GM12878 (cell line): ENCODE data around the gene REPIN1. TPM values are rescaled to one million over a fixed set of nuclear protein-coding genes. Genes with fewer than 3 reads are reported as not detected.
A peak's percentile ranks its signal among the peaks of the same experiment; 100 is the strongest.

Experiments used
- ATAC-seq: fragments of 200-7000 bp; cut with Tn5 transposase; 3 replicates; pipeline ENCODE4 v1.9.1; 2020; ENCODE audit warnings: mild to moderate bottlenecking, moderate library complexity
- BruUV-seq: library from RNA; stranded (reverse); fragments of 400-500 nt; replicated peaks from 2 replicates; lab custom pipeline; 2021; lab: Mats Ljungman, UMichigan
- CTCF ChIA-PET: fragments of 300-600 bp; sonication (Branson Sonifier 250); formaldehyde crosslinking; extraction: SDS; loops from one replicate; lab custom pipeline; 2021; ENCODE audit warnings: inconsistent platforms; lab: Yijun Ruan, JAX
- POLR2A ChIA-PET: fragments of 350-600 bp; formaldehyde crosslinking; extraction: SDS; loops from one replicate; lab custom pipeline; 2021; ENCODE audit warnings: inconsistent platforms; lab: Charles Lee
- RAD21 ChIA-PET: fragments of 300-600 bp; sonication (Branson Sonifier 250); formaldehyde crosslinking; loops from one replicate; lab custom pipeline; 2023; ENCODE audit warnings: antibody characterized with exemption; ENCODE audit not compliant: unreplicated experiment; lab: Charles Lee
- SMC1A ChIA-PET: fragments of 300-600 bp; sonication (Branson Sonifier 250); formaldehyde crosslinking; loops from one replicate; lab custom pipeline; 2023; ENCODE audit not compliant: unreplicated experiment, uncharacterized antibody; lab: Charles Lee
- DNase-seq: peaks from one replicate; pipeline ENCODE4 v3.0.0-alpha.2; 2011; ENCODE audit warnings: low read depth, low spot score
- FAIRE-seq: peaks from 3 replicates; lab custom pipeline; 2011; peaks lifted over from hg19 to GRCh38; lab: Jason Lieb, UNC
- H2AFZ ChIP-seq: 2 replicates; pipeline ENCODE4 v1.6.0; 2011; ENCODE audit warnings: low read depth, low read length, control low read depth; ENCODE audit not compliant: control insufficient read depth
- H3K27ac ChIP-seq: 2 replicates; pipeline ENCODE4 v1.5.1; 2011; ENCODE audit warnings: control low read depth; ENCODE audit not compliant: control insufficient read depth, insufficient read depth
- H3K27me3 ChIP-seq, 2 experiments: replicated peaks in 1 of 2; 2 replicates each; pipeline versions ENCODE4 v1.6.0 to v1.6.1; 2011; ENCODE audit warnings: low read length in 1 of 2; ENCODE audit not compliant: control insufficient read depth in 2 of 2, insufficient read depth in 2 of 2
- H3K36me3 ChIP-seq, 2 experiments: 2 replicates each; pipeline ENCODE4 v1.5.1; 2011; ENCODE audit warnings: low read length in 1 of 2; ENCODE audit not compliant: control insufficient read depth in 2 of 2, insufficient read depth in 2 of 2
- H3K4me1 ChIP-seq: 2 replicates; pipeline ENCODE4 v1.6.1; 2011; ENCODE audit warnings: mild to moderate bottlenecking, low read length, moderate library complexity, mixed read lengths; ENCODE audit not compliant: control insufficient read depth, insufficient read depth
- H3K4me2 ChIP-seq: 2 replicates; pipeline ENCODE4 v1.6.0; 2011; ENCODE audit warnings: control low read depth; ENCODE audit not compliant: control insufficient read depth, insufficient read depth
- H3K4me3 ChIP-seq: fragments of 200-600 bp; sonication (generic); 2 replicates; pipeline ENCODE4 v1.5.1; 2016
- H3K79me2 ChIP-seq: 2 replicates; pipeline ENCODE4 v1.6.0; 2011; ENCODE audit warnings: low read length; ENCODE audit not compliant: control insufficient read depth, insufficient read depth
- H3K9ac ChIP-seq: 2 replicates; pipeline ENCODE4 v1.8.0; 2011; ENCODE audit warnings: low read length, control low read depth, mixed read lengths; ENCODE audit not compliant: control insufficient read depth, insufficient read depth
- H3K9me3 ChIP-seq: replicated peaks from 3 replicates; pipeline ENCODE4 v1.5.1; 2011; ENCODE audit warnings: mild to moderate bottlenecking, low read length; ENCODE audit not compliant: control insufficient read depth, insufficient read depth
- H4K20me1 ChIP-seq: 2 replicates; pipeline ENCODE4 v1.6.0; 2011; ENCODE audit not compliant: control insufficient read depth, insufficient read depth
- ASH2L ChIP-seq: fragments of 300-600, 200-600 bp; sonication (generic); IDR thresholded peaks from 2 replicates; pipeline ENCODE4 v1.6.1; 2017; ENCODE audit warnings: low read depth, mild to moderate bottlenecking, borderline replicate concordance
- ATF3 ChIP-seq: IDR thresholded peaks from 2 replicates; pipeline ENCODE4 v1.6.1; 2011; ENCODE audit warnings: low read depth, mild to moderate bottlenecking, low read length, moderate library complexity, borderline replicate concordance; ENCODE audit errors: extremely low read depth
- CEBPB ChIP-seq, 2 experiments: fragments of 150-350 bp in 1 of 2; IDR thresholded peaks; 2 replicates each; pipeline ENCODE4 v1.6.1; 2012 to 2014; ENCODE audit warnings: low read depth in 2 of 2, low read length in 2 of 2, borderline replicate concordance in 1 of 2, inconsistent platforms in 1 of 2
- CHD1 ChIP-seq: IDR thresholded peaks from 2 replicates; pipeline ENCODE4 v1.6.1; 2012; ENCODE audit warnings: low read depth, low read length, improper control_type of control experiment
- FOXK2 ChIP-seq: fragments of 450-650 bp; IDR thresholded peaks from 2 replicates; pipeline ENCODE4 v1.6.1; 2017; ENCODE audit warnings: mild to moderate bottlenecking, moderate library complexity
- MTA2 ChIP-seq: fragments of 450-650 bp; IDR thresholded peaks from 2 replicates; pipeline ENCODE4 v1.6.1; 2016; ENCODE audit warnings: low read depth, mild to moderate bottlenecking, moderate library complexity
- NFIC ChIP-seq: IDR thresholded peaks from 2 replicates; pipeline ENCODE4 v1.6.1; 2012; ENCODE audit warnings: low read depth, mild to moderate bottlenecking, inconsistent platforms, low read length, moderate library complexity
- POLR2A ChIP-seq: IDR thresholded peaks from 2 replicates; pipeline ENCODE4 v1.6.1; 2011; ENCODE audit warnings: low read depth, mild to moderate bottlenecking, low read length
- POLR2AphosphoS2 ChIP-seq: IDR thresholded peaks from 2 replicates; pipeline ENCODE4 v1.6.1; 2011; ENCODE audit warnings: low read depth, mild to moderate bottlenecking, low read length, improper control_type of control experiment, moderate library complexity
- POLR2AphosphoS5 ChIP-seq: IDR thresholded peaks from 2 replicates; pipeline ENCODE4 v1.6.1; 2011; ENCODE audit warnings: mild to moderate bottlenecking, low read length, inconsistent platforms
- RAD21 ChIP-seq: IDR thresholded peaks from 2 replicates; pipeline ENCODE4 v1.6.1; 2011; ENCODE audit warnings: mild to moderate bottlenecking, low read depth, low read length, moderate library complexity; ENCODE audit not compliant: insufficient read depth
- RCOR1 ChIP-seq: conservative IDR thresholded peaks from 2 replicates; pipeline ENCODE4 v1.6.1; 2012; ENCODE audit warnings: low read depth, low read length, improper control_type of control experiment
- STAT1 ChIP-seq: fragments of 450-650 bp; conservative IDR thresholded peaks from 2 replicates; pipeline ENCODE4 v1.6.1; 2014; ENCODE audit warnings: antibody characterized with exemption, mild to moderate bottlenecking
- STAT3 ChIP-seq: IDR thresholded peaks from 2 replicates; pipeline ENCODE4 v1.6.1; 2011; ENCODE audit warnings: low read depth, low read length, improper control_type of control experiment
- YBX1 ChIP-seq: fragments of 450-650 bp; IDR thresholded peaks from 2 replicates; pipeline ENCODE4 v1.6.1; 2016; ENCODE audit warnings: antibody characterized with exemption
- ZSCAN29 ChIP-seq: fragments of 450-650 bp; IDR thresholded peaks from 2 replicates; pipeline ENCODE4 v1.6.1; 2017; ENCODE audit warnings: mild to moderate bottlenecking, moderate library complexity
- WGBS: methylation state at CpG from one replicate; pipeline ENCODE4 v1.1.6; 2016; ENCODE audit warnings: low lambda C conversion rate; ENCODE audit not compliant: insufficient replicate concordance, insufficient coverage; ENCODE audit errors: missing lambda C conversion rate; 5-methylcytosine and 5-hydroxymethylcytosine counted together
- in situ Hi-C: fragments of 300-500 bp; cut with MboI; formaldehyde crosslinking; loops from 9 replicates; pipeline ENCODE4 v1.14.3; 2018; ENCODE audit warnings: mixed read lengths
- intact Hi-C: fragments of 100-400 bp; cut with micrococcal nuclease; formaldehyde crosslinking; loops from one replicate; pipeline ENCODE4 v1.14.2; 2022; ENCODE audit not compliant: unreplicated experiment
- polyA plus RNA-seq, 11 experiments: library from polyadenylated mRNA; depleted of rRNA in 4 of 11; unstranded in 6 of 11; stranded (reverse) in 5 of 11; fragments of >200 nt; fragmentation: Nextera tagmentation in 4 of 11; fragmentation: Illumina TruSeq in 1 of 11; extraction: Ambion mirVana in 4 of 11; extraction: Trizol in 1 of 11; gene quantifications; 1 replicate in 1 of 11; 2 replicates in 10 of 11; pipeline versions ENCODE4 v1.2.1 to v1.2.3, GENCODE V29; 2011 to 2016; ENCODE audit warnings: inconsistent platforms in 2 of 11, missing spikeins in 2 of 11, low read depth in 1 of 11
- total RNA-seq, 4 experiments: library from RNA; depleted of rRNA in 3 of 4; stranded (reverse); fragments of >200 nt in 3 of 4; fragmentation: Illumina TruSeq in 1 of 4; extraction: Trizol in 1 of 4; gene quantifications; 2 replicates each; pipeline versions ENCODE4 v1.2.1 to v1.2.3, GENCODE V29; 2013 to 2021
- TF ChIP-seq, protein P1 (sequence below): fragments of 450-650 bp; IDR thresholded peaks from 2 replicates; pipeline ENCODE4 v1.6.1; 2017; ENCODE audit warnings: low read depth, mild to moderate bottlenecking, moderate library complexity
- TF ChIP-seq, protein P2 (sequence below): fragments of 450-650 bp; IDR thresholded peaks from 2 replicates; pipeline ENCODE4 v1.6.1; 2017; ENCODE audit warnings: mild to moderate bottlenecking

REPIN1 gene
- total and polyA plus RNA-seq, 10 of the 15 experiments (the other 5 are each of a cell fraction or from before 2014, with no cell fraction given): 5.1 to 172 (median 76.9) TPM

- POLR2A ChIA-PET: interaction anchor here (0.9 to 6.2 kb wide), 6 partner anchors 10 to 58 kb away, joined by 4 to 89 read pairs (median 8); a partner anchor contains a TSS
- Histone ChIP-seq H3K4me2 (peak overlapping the region; percentile 60), H4K20me1 (no peaks in the 10 kb centered on the region; the same call in 1 of the 2 replicates), H2AFZ (no peak overlapping the region), H3K9ac (peak overlapping the region; percentile 14; the same call in 1 of the 2 replicates), H3K27me3 (no peaks in the 10 kb centered on the region), H3K79me2 (peaks cover 57% of the 10 kb centered on the region), H3K4me3 (no peak overlapping the region), H3K9me3 (no peaks in the 10 kb centered on the region), H3K36me3 (peaks cover 11 to 17% of the 10 kb centered on the region in 2 experiments; a peak in 3 of 4 replicates), H3K27ac (peak overlapping the region; percentile 97), H3K4me1 (peaks cover 54% of the 10 kb centered on the region)
- no TSS peak for BruUV-seq
- SMC1A ChIA-PET: interaction anchor here (0.8 to 3.0 kb wide), 7 partner anchors 9 to 49 kb away, joined by 3 to 21 read pairs (median 8); a partner anchor contains a TSS
- 39% methylated on average over 10 of the region's 10 CpGs for WGBS
- RAD21 ChIA-PET: interaction anchor here (1.0 to 2.9 kb wide), 6 partner anchors 9 to 310 kb away, joined by 3 to 15 read pairs (median 4); partner anchors contain the start of gene GIMAP2
- DNase-seq (no peak), ATAC-seq (peak; percentile 19), FAIRE-seq (peak; percentile 70)
- intact Hi-C loops: loop anchor here (5.0 kb wide), 1 partner anchor 291 kb away; no protein-coding TSS in a partner anchor
- CTCF ChIA-PET: interaction anchor here (1.5 to 2.1 kb wide), 4 partner anchors 15 to 46 kb away, joined by 3 to 22 read pairs (median 6); a partner anchor contains a TSS
- in situ Hi-C loops: no loop called here
- TF ChIP-seq CEBPB (IDR thresholded peaks at IDR 0.05; ENCODE audit: borderline replicate concordance in 1 of 2, low read depth in 2 of 2, low read length in 2 of 2) (no peak), RCOR1 (no peak), ZSCAN29 (no peak), ASH2L (no peak), STAT3 (no peak), NFIC (no peak), RAD21 (no peak), YBX1 (no peak), FOXK2 (no peak), CHD1 (no peak), POLR2AphosphoS5 (peak; percentile 43), MTA2 (peak; percentile 65), POLR2AphosphoS2 (0 out of 2 replicates have a peak, but pooled peaks have one; percentile 42), STAT1 (no peak), ATF3 (no peak), POLR2A (peak; percentile 32; the same call in 1 of the 2 replicates)
- TF ChIP-seq, protein P1, sequence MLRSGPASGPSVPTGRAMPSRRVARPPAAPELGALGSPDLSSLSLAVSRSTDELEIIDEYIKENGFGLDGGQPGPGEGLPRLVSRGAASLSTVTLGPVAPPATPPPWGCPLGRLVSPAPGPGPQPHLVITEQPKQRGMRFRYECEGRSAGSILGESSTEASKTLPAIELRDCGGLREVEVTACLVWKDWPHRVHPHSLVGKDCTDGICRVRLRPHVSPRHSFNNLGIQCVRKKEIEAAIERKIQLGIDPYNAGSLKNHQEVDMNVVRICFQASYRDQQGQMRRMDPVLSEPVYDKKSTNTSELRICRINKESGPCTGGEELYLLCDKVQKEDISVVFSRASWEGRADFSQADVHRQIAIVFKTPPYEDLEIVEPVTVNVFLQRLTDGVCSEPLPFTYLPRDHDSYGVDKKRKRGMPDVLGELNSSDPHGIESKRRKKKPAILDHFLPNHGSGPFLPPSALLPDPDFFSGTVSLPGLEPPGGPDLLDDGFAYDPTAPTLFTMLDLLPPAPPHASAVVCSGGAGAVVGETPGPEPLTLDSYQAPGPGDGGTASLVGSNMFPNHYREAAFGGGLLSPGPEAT: no peak; the same call in 1 of the 2 replicates
- TF ChIP-seq, protein P2, sequence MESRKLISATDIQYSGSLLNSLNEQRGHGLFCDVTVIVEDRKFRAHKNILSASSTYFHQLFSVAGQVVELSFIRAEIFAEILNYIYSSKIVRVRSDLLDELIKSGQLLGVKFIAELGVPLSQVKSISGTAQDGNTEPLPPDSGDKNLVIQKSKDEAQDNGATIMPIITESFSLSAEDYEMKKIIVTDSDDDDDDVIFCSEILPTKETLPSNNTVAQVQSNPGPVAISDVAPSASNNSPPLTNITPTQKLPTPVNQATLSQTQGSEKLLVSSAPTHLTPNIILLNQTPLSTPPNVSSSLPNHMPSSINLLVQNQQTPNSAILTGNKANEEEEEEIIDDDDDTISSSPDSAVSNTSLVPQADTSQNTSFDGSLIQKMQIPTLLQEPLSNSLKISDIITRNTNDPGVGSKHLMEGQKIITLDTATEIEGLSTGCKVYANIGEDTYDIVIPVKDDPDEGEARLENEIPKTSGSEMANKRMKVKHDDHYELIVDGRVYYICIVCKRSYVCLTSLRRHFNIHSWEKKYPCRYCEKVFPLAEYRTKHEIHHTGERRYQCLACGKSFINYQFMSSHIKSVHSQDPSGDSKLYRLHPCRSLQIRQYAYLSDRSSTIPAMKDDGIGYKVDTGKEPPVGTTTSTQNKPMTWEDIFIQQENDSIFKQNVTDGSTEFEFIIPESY: no peak
Observed at GRCh38 chr7:150375662-150376521, 7.3 kb downstream of the REPIN1 start.
